HG02885 (cell line): ENCODE measurements around the gene ELL.

Experiments
- ATAC-seq: cut with Tn5 transposase; IDR thresholded peaks from one replicate; pipeline ENCODE4 v1.9.1; 2021; ENCODE audit warnings: mild to moderate bottlenecking; ENCODE audit not compliant: unreplicated experiment, poor library complexity

Gene ELL

DNA sequence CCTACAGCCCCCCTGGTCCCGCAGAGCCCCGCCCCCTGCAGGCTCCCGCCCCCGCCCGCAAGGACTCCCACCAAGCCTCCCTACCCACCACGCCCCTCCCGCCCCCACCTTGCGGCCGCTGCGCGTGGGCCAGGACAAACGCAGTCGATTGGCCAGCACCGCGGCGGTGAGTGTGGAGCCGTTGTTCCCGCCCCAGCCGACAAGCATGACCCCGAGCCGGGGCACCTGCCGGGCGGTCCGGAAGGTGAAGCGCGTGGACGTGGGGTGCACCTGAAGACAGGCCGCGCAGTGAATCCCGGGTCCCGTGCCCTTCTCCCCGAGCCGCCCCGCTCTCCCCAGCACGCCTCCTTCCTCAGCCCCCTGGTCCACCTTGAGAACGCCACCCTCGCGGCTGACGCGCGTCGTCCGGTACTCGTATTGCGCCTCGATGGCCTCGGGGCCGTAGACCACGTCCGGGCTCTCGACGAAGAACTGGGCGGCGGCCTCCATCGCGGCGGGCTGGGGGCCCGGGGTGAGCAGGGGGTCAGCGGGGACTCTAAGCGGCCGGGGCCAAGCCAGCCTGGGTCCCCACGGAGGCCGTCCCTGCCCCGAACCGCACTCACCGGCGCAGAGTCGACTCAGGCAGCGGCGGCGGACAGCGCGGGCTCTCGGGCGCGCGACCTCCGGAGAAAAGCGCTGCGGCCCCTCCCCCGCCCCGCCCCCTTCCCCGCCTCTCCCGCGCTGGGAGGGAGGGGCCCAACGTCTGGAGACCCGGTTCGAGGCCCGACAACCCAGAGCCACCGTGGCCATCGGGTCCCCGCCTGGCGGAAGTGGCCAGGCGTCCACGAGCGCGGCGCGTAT is 84.2 kb downstream of the ELL start, which contains the start of gene ISYNA1:
Gene ISYNA1, minus strand, starts transcription at position 643 of the 840 bp plus-strand sequence. Its CDS starts 154 bp downstream, at position 489.
- ATAC-seq, result no peak

DNA sequence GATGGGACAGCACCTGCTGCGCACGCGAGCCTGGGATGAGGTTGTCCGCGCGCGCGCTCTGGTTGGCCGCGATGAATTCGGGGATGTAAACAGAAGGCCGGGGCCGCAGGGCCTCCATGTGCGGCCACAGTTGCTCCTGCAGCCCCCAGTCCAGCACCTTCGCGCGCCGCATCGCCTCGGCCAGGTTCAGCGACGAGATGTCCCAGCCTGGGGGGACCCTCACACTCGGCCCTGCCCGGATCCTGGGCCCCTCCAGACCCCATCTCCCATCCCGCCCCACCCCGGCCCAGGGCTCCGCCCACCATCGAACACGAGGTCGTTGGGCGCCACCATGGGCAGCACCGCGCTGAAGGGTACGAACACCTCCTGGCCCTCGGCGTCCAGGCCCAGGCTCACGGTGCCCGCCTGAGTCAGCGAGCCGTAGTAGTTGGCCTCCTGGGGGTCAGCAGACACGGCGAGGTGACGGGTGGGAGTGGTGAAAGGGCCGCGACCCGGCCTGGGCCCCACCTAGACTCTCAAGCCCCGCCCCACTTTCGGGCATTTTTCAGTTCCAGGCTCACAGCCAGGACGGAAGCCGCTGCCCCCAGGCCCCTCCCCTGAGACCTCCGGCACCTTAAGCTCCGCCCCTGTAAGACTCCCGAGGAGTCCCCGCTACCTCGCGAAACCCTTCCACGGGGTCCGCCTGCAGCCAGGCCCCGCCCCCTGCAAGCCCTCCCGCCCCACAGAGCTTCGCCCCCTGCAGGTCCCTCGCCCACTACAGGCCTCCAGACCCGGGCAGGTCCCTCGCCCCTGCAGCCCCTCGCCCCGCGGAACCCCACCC is 85.0 kb downstream of the ELL start:
- ATAC-seq, result peak; percentile 53

DNA sequence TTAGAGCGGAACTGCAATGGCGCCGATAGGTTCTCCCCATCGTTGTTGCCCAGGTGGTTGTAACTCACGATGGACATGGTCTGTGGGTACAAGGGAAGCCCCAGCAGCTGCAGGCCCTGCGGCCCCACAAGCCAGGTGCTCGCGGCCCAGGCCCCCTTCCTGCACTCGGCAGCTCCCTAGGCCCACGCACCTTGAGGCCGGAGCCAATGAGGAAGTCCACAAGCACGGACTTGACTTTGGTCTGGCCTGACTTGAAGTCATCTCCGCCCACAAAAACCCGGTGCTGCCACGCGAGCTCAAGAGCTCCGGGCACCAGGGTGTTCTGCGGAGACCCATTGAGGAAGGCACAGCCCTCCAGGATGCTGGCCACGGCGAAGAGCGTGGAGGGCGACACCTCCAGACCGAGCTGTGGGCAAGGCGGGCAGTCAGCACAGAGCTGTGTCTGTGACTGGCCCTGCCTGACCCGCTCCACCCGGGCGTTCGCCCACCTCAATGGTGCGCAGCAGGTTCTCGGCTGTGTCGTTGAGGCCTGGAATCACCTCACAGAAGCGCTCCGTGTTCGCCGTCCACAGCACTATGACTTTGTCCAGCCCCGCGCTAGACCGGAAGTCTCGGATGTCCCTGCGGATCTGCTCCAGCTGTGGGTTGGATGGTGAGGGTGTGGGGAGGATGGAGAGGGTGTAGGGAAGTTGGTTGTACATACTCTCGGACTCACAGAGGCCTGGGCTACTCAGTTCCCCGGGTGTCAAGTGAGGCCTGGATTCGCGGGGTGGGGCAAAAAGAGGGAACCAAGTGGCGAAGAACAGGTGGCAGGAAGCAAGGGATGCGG is 85.8 kb downstream of the ELL start:
- ATAC-seq, result no peak

DNA sequence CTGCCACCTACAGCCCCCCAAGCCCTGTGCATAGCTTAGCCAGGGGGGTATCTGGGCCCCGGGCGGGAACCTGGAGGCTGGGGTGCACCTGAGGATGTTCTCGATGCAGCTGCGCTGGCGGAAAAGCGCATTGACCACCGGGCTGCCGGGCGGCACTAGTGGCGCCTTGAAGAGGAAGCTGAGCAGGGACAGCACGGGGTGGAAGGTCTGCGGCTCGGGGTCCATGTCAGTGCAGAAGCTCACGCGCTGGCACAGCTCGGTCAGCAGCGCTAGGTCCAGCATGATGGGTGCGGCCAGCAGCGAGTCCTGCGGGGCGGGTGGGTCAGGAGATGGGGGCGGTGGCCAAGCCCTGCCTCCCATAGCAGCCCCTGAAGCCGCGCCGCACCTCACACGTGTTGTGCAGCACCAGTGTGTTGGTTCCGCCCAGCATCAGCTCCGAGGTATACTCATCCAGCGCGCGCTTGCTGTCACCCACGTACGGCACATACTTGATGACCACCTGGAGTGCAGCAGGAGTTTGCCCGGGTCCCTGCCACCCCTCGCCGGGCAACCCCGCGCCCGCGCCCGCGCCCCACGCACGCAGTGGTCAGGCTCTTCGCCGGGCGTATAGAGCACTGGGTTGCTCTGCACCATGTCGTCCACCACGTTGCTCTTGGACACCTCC is 86.6 kb downstream of the ELL start:
- no peak for ATAC-seq

DNA sequence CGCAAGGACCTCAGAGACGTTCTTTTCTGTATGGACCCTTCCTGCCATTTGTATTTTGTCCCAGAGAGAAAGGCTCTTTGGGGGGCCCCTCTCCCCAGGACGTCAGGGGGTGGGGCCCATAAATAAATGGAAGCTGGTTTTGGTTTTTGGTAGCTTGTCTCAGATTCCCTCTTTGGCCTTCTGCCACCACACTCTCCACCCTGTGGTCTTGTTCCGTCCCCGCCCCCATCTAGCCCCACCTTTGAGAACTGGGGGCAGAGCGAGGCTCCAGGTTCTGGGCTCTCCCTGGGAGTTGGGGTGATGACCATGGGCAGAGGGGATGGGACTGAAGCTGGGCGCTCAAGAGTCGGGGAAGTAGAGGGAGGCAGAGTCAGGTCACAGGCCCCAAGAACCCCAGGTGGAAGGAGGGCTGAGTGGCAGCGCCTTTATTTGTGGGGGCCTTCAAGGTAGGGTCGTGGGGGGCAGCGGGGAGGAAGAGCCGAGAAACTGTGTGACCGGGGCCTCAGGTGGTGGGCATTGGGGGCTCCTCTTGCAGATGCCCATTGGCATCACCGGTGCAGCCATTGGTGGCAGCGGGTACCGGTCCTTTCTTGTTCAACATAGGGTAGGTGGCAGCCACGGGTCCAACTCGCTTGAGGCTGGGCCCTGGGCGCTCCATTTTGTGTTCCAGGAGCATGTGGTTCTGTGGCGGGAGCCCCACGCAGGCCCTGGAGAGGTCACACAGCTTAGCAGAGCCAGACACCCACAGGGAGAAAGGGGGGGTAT is 87.3 kb downstream of the ELL start:
- no peak for ATAC-seq

DNA sequence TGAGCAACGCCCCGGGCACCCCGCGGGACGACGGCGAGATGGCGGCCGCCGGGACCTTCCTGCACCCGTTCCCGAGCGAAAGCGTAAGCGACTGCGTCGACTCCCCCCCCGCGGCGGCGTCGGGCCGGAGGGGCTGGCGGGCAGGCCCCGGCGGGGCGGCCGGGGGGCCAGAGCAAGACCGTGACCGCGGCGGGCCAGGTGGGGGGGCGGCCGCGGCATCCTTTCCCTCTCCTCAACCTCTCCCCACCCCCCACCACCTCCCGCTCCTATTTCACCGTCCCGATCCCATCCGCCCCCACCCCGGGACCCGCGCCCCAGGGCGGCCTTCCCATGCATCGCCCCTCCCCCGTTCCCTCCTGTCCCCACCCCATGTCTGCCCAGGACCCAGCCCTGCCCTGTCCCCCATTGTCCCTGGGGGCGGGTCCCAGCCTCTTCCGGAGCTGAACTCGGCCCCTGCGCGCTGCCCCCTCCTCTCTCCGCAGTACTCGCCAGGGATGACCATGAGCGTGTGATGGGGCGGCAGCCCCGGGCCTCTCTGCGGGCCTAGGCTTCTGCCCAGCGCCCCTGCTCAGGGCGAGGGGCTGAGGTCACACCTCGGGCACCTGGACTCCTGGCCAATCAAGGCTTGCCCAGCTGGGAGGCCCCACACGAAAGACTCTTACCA is 88.0 kb downstream of the ELL start:
- no peak for ATAC-seq

DNA sequence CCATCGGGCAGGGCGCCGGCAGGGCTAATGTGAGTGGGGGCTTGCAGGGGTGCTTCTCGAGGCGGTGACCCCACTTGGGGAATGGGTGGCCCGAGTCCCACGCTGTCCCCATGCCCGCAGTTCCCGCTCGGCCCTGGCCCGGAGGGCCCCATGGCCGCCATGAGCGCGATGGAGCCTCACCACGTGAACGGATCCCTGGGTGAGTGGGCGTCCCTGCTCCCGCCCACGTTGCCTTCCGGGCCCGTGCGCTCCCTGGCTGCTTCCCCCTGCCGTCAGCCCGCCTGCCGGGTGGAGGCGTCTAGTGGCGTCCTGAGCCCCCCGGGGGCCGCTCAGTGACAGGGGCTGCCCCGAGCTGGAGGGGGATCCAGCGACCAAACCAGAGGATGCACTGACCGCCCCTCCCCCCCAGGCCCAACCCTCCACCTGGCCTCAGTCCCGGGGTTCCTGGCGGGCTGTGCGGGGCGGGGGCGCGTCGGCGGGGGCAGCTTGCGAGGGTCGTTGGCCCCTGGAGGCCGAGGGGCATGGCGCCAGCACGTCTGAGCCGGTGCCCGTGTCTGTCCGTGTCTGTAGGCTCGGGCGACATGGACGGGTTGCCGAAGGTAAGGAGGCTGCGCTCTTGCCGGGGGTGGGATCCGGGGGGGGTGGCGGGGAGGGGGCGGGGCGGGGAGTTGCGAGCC is 88.7 kb downstream of the ELL start:
- no peak for ATAC-seq

DNA sequence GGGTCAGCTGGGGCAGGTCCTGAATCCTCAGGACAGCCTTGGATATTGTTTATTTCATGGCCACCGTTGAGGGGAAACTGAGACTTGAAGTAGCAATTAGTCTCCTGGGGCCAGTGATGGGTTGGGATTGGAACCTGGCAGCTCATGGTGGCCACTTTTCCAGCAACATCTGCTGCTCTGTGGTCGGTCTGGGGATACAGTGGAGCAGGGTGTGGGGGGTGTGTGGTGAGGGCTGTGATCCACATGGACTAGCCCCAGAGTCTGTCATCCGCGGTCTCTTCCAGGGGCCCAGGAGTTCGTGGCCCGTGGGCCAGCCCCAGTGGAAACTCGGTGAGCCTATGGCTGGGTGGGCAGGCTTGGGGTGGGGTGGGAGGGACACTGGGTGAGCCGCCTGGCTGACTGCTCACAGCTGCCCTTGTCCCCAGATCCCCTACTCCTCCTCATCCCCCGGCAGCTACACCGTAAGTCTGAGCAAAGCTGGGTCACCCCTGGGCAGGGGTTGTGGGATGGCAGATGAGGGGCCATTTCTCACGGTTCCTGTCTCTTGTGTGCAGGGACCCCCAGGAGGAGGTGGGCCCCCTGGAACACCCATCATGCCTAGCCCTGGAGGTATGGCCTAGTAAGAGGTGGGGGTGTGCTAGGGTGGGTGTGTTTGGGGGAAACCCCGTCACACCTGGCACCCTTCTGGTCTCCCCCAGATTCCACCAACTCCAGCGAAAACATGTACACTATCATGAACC is 89.4 kb downstream of the ELL start:
- ATAC-seq, result no peak

DNA sequence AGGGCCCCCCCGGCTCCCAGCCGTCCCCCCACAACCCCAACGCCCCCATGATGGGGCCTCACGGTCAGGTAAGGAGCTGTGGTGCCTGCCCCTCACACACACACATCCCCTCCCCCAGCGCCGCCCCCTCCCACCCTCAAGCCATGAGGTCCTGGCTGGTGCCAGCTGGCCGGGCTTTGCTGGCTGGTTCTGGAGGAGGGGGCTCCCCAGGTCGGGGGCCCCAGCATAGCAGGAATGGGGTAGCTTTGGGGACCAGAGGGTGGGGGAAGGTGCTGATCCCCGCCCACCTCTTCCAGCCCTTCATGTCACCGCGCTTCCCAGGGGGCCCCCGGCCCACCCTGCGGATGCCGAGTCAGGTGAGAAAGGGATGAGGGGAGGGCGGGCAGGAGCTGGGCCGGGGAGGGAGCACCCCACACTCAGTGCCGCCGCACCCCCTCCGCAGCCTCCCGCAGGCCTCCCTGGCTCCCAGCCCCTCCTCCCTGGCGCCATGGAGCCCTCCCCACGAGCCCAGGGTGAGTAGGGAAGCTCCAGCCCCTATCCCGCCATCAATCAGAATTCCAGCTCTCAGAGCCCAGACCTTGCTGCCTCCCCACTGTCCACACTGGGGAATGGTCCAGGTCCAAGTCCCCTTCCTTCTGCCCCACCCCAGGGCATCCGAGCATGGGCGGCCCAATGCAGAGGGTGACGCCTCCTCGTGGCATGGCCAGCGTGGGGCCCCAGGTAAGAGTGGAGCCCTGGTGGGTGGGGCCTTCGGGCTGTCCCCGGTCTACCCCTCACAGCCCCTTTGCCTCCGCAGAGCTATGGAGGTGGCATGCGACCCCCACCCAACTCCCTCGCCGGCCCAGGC is 90.3 kb downstream of the ELL start:
- ATAC-seq, result no peak

DNA sequence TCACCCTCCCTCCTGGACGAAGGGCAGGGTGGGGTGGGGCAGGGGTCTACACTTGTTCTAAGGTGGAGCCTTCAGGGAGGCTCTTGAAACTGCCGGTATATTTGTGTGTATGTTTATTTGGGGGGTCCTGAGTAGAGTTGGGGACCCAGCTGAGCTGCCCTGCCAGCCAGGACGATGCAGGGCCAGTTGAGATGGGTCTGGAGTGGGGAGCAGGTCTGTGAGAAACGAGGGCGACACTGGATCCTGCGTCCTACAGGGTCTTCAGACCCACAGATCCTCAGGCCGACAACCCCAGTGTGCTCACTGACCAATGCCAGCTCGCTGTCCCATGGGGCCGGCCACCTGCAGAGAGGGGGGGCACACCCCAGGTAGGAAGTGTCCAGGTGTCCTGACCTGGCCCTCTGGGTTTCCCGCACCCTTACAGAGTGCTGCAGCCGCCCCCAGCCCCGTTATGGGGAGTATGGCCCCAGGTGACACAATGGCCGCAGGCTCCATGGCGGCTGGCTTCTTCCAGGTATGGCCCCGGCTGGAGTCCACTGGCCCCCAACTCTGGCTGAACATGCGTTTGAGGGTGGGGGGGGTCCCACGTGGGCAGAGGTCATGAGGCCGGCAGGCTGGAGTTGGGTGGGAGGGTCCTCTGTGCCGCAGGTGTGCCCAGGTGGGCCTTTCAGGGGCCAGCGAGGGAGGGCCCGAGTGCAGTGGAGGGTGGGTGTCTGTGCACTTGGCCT is 91.3 kb downstream of the ELL start:
- no peak for ATAC-seq

DNA sequence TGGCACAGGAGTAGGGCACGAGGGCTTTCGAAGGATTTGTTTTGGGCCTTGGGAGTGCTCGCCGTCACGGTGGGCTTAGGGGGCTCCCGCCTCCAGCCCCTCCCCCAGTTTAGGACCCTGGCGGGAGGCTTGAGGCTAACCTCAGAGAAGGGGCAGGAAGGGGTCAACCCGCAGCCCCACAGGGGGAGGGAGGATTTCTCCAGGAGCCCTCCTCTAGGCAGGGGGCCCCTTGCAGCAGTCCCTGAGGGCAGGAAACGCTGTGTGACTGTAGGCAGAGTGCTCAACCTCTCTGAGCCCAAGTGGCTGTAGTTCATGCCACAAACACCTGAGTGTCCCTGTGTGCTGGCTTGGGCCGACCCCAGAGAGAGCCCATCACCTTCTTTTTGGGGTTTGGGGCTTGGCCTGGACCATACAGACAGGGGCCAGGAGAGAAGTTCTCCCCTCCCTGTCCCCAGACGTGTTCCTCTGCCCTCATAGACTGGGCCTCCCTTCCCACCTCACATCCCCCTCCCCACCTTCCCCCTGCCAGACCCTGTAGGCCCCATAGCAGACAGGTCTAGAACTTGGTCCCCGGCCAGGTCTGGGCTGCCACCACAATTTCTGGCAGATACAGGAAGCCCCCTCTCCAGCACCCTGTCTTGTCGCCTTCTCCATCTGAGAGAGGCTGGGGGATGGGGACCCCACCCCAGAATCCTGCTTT is 92.0 kb downstream of the ELL start:
- ATAC-seq, result no peak

DNA sequence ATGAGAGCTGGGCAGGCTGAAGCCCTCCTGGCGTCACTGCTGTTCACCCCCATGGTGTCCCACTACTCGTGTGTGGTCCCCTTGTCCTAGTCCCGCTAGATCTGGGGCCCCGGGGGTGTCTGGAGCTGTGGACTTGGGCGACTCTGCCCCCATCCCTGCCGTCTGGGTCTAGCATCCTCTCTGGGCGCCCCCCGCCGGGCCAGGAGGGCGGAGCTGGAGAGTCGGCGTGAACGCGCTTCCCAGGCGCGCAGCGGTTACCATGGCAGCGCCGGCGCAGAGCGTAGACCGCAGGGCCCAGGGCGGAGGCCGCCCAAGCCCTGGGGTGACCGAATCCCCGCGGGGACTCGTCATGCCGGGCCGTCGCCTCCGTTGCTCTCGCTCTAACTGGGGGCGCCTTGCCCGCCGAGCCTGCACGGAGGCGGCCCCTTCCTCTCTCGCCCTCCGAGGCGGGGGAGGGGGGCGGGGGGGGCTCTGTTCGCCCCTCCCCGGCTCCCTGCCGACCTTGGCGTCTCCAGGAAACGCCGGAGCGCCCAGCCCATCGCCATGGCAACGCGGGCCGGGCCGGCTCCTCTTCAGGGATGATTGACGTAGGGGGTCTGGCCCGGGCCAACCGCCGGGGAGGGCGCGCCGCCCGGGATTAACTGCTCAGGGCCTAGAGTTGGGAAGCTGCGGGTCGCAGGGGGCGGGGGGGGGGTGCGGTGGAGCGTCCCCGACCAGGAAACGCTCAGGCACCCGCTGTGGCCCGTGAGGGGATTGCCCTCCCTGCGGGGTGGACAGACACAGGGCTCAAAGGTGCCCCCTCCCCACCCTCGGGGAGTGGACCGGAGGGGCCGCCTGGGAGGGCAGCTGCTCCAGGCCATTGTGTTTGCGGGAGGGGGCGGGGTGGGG is 92.8 kb downstream of the ELL start:
- peak; percentile 65 for ATAC-seq

DNA sequence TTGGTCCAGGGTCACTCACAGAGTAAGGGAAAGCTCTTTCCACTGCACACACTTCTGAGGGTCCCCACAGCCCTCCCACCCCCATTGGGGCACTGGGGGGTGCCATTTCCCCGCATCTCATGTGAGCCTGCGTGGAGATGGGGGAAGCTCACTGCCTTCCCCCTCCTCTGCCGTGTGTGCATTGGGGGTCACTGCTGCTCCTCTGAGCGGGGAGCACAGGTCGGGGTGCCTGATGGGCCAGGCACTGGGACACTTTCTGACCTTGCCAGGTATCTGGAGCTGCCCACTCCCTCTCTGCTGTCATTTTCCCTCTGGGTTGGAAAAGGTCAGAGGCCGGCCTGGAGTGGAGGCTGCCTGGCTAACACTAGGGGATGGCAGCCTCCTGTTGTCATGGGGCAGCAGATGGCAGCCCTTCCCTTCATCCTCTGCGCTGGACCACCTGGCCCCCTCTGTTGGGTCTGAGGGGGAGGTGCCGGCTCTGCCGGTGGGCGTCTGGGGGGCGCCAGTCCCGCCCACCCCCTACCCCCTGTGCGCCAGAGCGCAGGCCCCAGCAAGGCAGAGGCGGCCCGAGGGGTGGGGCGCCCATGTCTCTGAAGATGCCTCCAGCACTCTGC is 93.6 kb downstream of the ELL start:
- no peak for ATAC-seq

DNA sequence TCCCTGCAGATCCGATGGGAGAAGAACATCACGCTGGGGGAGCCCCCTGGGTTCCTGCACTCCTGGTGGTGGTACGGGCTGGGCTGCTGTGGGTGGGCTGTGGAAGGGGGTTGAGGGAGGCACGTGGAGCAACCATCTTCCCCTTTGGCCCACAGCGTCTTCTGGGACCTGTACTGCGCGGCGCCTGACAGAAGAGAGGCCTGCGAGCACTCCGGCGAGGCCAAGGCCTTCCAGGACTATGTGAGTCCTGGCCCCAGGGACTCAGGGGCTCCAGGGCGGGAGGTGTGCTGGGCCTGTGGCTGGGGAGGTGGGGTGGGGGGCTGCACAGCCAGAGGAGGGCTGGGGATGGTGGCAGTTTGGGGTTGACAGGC is 94.1 kb downstream of the ELL start:
- no peak for ATAC-seq
